Esophagus squamous epithelium (tissue), 4 donors: ENCODE measurements around the gene MAB21L1.

Experiments
- POLR2A ChIP-seq, 4 donors: fragments of 450-650 bp; IDR thresholded peaks; one replicate each; pipeline ENCODE4 v1.6.1; 2017; ENCODE audit warnings: antibody characterized with exemption in 4 of 4, mild to moderate bottlenecking in 4 of 4, moderate library complexity in 3 of 4
- TF ChIP-seq, protein P1 (sequence below), 6 experiments: fragments of 450-650 bp in 4 of 6; fragments of 200-600 bp in 2 of 6; sonication (generic) in 2 of 6; IDR thresholded peaks; one replicate each; pipeline ENCODE4 v1.5.1; 2016 to 2019; ENCODE audit warnings: antibody characterized with exemption in 6 of 6, mild to moderate bottlenecking in 4 of 6, moderate library complexity in 4 of 6

DNA sequence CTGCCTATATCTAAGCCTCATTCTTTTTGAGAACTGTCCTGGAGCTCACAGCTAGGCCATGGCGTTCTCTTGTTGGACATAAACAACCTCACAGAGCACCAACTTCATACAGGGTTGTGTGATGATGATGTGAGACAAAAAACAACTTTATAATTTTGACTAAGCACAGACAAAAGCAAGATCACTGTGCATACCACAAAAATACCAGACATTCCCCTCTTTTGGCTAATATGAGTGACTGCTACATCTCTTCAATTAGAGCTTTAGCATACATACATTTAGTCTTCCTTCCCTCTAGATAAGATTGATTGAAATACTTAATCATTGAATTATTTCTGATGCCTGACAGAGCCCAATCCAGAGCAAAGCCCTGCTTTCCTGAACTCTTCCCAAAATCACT, 8.3 kb downstream of the MAB21L1 start:
- TF ChIP-seq, protein P1, sequence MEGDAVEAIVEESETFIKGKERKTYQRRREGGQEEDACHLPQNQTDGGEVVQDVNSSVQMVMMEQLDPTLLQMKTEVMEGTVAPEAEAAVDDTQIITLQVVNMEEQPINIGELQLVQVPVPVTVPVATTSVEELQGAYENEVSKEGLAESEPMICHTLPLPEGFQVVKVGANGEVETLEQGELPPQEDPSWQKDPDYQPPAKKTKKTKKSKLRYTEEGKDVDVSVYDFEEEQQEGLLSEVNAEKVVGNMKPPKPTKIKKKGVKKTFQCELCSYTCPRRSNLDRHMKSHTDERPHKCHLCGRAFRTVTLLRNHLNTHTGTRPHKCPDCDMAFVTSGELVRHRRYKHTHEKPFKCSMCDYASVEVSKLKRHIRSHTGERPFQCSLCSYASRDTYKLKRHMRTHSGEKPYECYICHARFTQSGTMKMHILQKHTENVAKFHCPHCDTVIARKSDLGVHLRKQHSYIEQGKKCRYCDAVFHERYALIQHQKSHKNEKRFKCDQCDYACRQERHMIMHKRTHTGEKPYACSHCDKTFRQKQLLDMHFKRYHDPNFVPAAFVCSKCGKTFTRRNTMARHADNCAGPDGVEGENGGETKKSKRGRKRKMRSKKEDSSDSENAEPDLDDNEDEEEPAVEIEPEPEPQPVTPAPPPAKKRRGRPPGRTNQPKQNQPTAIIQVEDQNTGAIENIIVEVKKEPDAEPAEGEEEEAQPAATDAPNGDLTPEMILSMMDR (IDR thresholded peaks at IDR 0.05) = no peak
- no peak for TF ChIP-seq POLR2A (IDR thresholded peaks at IDR 0.05)
